Central memory CD8-positive, alpha-beta T cell (primary cell): ENCODE data around the gene ADCY1.
"Not testable (repeated sequence)": the region's sequence is repeated elsewhere in the genome, so short reads cannot be mapped to it uniquely, and the experiment has no call there.

Source experiments
- ATAC-seq: fragments of 150-1000 bp; cut with Tn5 transposase; replicated peaks from 2 replicates; pipeline ENCODE4 v1.10.0; 2022; ENCODE audit warnings: mild to moderate bottlenecking, moderate FRiP score, moderate number of reproducible peaks; ENCODE audit not compliant: poor library complexity, severe bottlenecking; ENCODE audit errors: extremely low read depth
- DNase-seq, 2 donors: peaks; one replicate each; pipeline ENCODE4 v3.0.0; 2021; ENCODE audit warnings: low spot score in 2 of 2
- H3K27ac Mint-ChIP-seq: one replicate; pipeline ENCODE4 v1.8.0; 2022; ENCODE audit warnings: low read depth, mild to moderate bottlenecking, moderate library complexity, mixed read lengths
- H3K27me3 Mint-ChIP-seq: one replicate; pipeline ENCODE4 v1.8.0; 2022; ENCODE audit warnings: mixed read lengths
- H3K36me3 Mint-ChIP-seq: one replicate; pipeline ENCODE4 v1.8.0; 2022; ENCODE audit warnings: mild to moderate bottlenecking, moderate library complexity, mixed read lengths; ENCODE audit not compliant: insufficient read depth
- H3K4me1 Mint-ChIP-seq: one replicate; pipeline ENCODE4 v1.8.0; 2022; ENCODE audit warnings: mixed read lengths
- H3K4me3 Mint-ChIP-seq: one replicate; pipeline ENCODE4 v1.8.0; 2022; ENCODE audit warnings: mild to moderate bottlenecking, moderate library complexity, mixed read lengths
- H3K9me3 Mint-ChIP-seq: one replicate; pipeline ENCODE4 v1.8.0; 2022; ENCODE audit warnings: mixed read lengths

The ADCY1 gene

DNA sequence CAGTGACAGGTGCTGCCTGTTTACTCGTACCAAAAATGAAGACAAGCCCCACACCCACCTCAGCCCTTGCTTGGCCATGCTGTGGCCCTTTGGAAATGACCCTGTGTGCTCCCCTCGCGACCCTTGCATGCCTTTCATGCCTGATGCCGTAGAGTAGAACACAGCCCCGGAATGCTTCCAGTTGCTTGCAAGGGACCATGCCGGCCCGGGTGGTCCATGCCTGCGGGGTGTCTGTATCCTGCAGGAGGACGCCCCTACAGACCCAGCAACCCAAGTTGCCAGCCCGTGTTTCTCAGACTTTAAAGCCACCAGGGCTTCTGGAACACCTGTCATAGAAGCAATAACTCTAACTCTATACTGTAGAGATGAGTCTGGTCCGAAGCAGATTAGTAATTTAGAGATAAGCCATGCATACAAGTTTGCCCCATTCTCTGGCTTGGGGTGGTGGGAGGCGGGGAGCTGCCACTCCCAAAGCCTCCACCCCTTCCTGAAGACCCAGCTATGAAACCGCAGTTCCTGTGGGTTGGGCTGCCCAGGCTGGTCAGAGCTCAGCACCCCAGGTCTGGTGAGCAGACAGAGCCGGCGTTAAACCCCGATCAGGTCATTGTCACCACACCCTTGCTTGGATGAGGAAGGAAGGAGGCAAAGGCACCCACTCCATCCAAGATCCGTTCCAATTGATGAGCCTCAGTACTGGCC lies 143.5 kb downstream of the ADCY1 start:
- H3K27me3 Mint-ChIP-seq = peaks cover 13% of the 10 kb centered on the region
- H3K4me3 Mint-ChIP-seq = no peak overlapping the region
- DNase-seq (no peak), ATAC-seq (no peak)
- H3K4me1 Mint-ChIP-seq = no peaks in the 10 kb centered on the region
- no peak overlapping the region for H3K27ac Mint-ChIP-seq
- no peaks in the 10 kb centered on the region for H3K9me3 Mint-ChIP-seq
- H3K36me3 Mint-ChIP-seq = peaks cover 9% of the 10 kb centered on the region

DNA sequence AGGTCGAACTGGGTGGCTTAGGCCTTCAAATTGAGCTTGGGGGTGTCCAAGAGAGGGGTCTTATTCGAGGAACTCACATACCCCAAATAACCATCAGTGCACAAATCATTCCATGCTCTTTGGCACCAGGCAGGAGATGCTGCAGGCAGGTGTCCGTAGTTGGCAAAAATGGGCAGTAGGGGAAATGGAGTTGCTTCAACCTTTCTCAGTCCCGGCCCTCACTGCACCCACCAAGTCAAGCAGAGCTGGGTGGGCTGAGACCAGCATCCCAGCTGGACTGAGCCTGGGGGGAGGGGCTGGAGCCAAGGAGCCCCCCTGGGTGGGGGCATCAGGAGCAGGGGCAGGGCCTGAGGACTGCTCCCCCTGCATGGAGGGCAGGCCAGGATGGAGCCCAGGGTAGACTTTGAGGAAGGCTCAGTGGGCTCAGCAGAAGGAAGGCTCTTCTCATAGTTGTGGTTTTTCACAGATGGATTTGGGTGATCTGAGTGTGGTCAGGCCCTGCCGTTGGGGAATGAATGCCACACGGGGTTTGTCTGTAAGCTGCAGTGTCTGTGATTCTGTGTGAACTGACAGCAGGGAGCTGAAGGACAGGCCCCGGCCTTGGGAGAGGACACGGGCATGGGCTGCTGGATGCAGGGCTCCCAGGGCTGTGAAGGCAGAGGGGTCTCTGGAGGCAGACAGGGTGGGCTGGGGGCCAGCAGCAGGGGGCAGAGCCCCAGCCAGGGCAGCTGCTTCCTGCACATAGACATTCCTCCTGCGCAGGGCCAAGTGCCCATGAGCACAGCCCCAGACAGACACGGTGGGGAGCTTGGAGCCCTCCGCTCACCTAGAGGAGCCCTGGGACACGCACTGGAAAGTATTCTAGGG lies 144.5 kb downstream of the ADCY1 start:
- no peak for ATAC-seq
- H3K4me1 Mint-ChIP-seq = no peaks in the 10 kb centered on the region

DNA sequence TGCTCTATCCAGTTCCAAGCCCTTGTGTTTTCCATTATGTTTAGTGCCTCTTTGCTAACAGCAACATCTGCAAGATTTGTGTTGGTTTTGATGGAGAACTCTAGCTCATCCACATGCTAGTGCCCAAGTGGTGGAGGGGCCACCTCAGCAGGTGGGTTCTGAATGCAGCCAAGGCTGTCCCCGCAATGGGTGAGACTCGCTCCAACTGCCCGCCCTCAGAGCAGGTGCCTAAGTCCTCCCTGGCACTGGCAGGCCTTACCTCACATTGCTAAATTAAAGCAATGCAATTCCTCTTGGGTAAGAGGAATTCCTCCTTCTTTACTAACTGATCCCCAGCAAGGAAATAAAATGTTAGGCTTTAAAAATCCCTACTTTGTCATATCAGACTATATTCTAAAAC lies 146.8 kb downstream of the ADCY1 start:
- Mint-ChIP-seq H3K4me3 (no peak overlapping the region), H3K9me3 (no peaks in the 10 kb centered on the region), H3K4me1 (no peaks in the 10 kb centered on the region), H3K36me3 (peaks cover 21% of the 10 kb centered on the region), H3K27me3 (no peaks in the 10 kb centered on the region), H3K27ac (no peak overlapping the region)
- DNase-seq (no peak), ATAC-seq (no peak)

More for the DNA sequence above, 144.5 kb downstream of the ADCY1 start:
- no peak for DNase-seq
- no peak overlapping the region for H3K27ac Mint-ChIP-seq
- peaks cover 10% of the 10 kb centered on the region for H3K36me3 Mint-ChIP-seq
- no peak overlapping the region for H3K4me3 Mint-ChIP-seq
- no peaks in the 10 kb centered on the region for H3K9me3 Mint-ChIP-seq
- H3K27me3 Mint-ChIP-seq = peaks cover 3% of the 10 kb centered on the region

DNA sequence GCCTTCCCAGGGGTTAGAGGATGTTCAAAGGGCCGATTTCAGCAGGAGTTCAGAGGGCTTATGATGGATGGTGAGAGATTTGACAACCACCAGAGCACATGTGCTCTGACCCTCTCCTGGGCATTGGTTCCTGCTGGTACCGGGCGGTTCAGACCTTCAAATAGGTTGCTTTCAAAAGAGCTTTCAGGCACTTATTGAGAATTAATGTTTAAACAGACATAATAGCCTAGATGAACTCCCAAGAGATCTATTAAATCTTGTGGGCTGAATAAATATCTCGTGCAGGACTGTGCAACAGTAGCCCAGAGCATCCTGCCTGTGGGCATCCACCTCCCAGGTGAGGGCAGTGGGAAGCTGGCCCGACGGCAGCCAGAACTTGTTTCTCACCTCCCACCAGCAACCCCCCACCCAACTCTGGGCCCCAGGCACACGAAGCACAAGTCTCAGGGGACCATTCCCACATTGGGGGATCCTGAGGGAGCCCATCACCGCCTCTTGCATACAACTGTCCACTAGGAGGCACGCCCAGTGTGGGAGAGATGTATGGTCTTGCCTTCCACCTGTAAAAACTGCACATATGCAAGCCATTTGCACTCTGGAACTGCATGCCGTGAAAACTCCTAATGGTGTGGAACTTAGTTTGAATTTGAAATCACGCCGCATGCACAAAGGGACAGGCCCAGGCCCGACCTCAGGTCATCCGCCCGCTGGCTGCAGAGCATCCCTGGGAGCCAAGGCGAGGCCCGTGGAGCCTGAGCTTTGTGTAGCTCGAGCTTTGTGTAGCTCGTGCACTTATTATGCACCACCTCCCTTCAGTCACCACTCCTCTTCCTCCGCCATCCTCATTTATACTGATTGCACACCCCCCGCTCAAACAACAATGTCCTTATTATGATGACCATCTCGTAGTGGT lies 147.8 kb downstream of the ADCY1 start:
- Mint-ChIP-seq H3K9me3 (no peaks in the 10 kb centered on the region), H3K27ac (no peak overlapping the region), H3K4me1 (no peaks in the 10 kb centered on the region), H3K36me3 (peaks cover 28% of the 10 kb centered on the region), H3K4me3 (no peak overlapping the region), H3K27me3 (no peaks in the 10 kb centered on the region)
- DNase-seq (no peak), ATAC-seq (no peak)

DNA sequence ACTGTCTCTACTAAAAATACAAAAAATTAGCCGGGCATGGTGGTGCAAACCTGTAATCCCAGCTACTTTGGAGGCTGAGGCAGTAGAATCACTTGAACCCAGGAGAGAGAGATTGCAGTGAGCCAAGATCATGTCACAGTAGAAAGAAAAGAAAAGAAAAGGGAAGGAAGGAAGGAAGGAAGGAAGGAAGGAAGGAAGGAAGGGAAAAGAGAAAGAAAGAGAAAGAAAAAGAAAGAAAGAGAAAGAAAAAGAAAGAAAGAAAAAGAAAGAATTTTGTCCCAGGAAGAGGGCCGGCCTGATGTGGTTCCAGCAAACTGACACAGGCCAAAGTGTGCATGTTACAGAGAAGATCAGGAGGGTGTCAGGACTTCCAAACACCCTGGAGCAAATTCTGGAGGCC lies 151.1 kb downstream of the ADCY1 start:
- not testable (repeated sequence) for H3K27ac Mint-ChIP-seq, H3K9me3 Mint-ChIP-seq, H3K4me1 Mint-ChIP-seq, H3K4me3 Mint-ChIP-seq, H3K27me3 Mint-ChIP-seq, ATAC-seq, DNase-seq
- H3K36me3 Mint-ChIP-seq = peaks cover 38% of the 10 kb centered on the region

DNA sequence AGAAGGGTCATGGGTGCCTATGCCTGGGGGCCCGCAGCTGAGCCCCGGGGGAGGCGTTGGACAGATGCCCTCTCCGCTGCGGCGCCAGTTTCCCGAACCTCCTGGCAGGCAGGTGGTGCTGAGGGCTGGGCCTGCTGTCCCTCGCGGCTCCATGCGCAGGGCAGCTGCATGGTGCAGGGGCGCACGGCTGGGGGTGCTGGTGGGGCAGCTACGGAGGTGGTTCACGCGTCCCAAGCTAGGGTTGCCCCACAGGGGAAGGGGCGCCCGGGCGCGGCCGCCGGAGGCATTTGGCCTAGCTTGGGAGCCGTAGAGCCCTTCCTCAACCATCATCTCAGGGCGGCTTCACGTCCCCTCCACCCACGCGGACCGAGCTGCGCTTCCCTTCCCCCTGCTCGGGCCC lies 152.7 kb downstream of the ADCY1 start:
- no peak for DNase-seq
- H3K36me3 Mint-ChIP-seq = peaks cover 39% of the 10 kb centered on the region
- no peaks in the 10 kb centered on the region for H3K9me3 Mint-ChIP-seq
- H3K27ac Mint-ChIP-seq = no peak overlapping the region
- H3K27me3 Mint-ChIP-seq = no peaks in the 10 kb centered on the region
- H3K4me3 Mint-ChIP-seq = no peak overlapping the region
- ATAC-seq = no peak
- H3K4me1 Mint-ChIP-seq = no peaks in the 10 kb centered on the region

DNA sequence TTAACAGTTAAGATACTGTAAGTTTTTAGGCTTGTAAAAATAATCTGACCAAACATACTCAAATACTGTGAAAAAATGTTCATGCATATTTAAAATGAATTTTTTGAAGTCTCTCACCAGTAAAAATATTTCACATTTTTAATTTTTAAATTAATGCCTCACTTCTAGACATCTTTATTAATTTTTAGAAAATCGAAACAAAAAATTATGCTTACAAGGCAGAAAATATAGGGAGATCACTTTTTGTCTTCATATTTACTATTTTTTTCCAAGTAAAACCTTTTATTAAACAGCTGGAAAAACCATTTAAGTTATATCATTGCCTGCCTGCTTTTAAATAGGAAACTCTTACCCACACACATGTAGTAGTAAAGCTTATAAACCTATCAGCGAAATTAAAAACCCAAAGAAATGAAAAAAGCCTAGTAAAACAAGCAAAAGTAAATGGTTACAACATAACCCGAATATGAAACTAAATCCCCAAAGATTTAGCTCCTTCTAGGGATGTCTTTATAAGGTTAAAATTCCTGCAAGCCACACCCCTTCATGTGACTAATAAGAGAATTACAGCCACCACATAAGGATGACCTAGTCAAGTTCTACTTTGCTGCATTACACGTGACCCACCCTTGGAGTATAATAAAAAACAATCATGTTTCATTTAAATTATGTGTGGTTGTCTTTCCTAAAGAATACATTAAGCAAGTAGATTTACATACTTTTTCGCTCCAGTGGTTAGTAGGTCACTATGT lies 157.7 kb downstream of the ADCY1 start:
- DNase-seq, ATAC-seq, H3K27ac Mint-ChIP-seq, H3K4me1 Mint-ChIP-seq, H3K9me3 Mint-ChIP-seq, H3K27me3 Mint-ChIP-seq, H3K4me3 Mint-ChIP-seq: not testable (repeated sequence)
- peaks cover 21% of the 10 kb centered on the region for H3K36me3 Mint-ChIP-seq

DNA sequence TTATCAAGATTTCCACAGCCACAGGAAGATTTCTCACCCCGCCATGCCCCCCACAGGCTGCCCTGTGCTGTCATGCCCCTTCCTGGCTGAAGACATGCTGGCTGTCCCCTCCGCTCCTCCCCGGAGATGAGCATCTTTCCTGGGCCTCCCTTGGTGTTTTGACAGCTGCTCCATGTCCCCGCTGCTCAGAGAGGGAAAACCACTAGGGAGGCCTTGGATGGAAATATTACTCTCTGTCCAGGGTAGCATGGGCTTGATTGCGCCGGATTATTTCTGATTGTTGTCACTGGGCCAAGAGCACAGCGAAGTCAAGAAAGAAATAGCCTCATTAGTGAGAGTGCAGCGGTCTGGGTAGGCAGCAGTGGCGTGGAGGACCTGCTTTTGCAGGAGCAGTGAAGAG lies 164.8 kb downstream of the ADCY1 start:
- peaks cover 28% of the 10 kb centered on the region for H3K36me3 Mint-ChIP-seq
- DNase-seq, ATAC-seq, H3K4me1 Mint-ChIP-seq, H3K4me3 Mint-ChIP-seq, H3K9me3 Mint-ChIP-seq, H3K27ac Mint-ChIP-seq, H3K27me3 Mint-ChIP-seq: not testable (repeated sequence)

DNA sequence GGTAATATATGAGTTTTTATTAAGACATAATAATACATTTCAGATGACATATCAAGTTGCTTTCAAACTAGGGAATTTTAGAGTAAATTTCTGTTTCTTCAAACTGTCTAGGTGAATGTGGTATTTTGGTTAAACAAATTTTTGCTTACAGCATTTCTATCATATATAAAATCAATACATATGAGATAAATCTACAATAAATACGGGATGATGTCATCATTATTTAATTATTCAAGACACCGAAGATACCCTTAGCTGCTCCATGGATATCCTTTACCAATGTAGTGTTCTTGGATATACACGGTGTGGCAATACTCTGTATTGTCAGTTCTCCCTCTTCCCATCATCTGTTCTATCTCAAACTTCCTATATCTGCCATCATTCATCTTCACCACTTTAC lies 166.4 kb downstream of the ADCY1 start:
- not testable (repeated sequence) for H3K4me3 Mint-ChIP-seq, H3K27ac Mint-ChIP-seq, H3K4me1 Mint-ChIP-seq, H3K9me3 Mint-ChIP-seq, DNase-seq, ATAC-seq, H3K27me3 Mint-ChIP-seq
- peaks cover 39% of the 10 kb centered on the region for H3K36me3 Mint-ChIP-seq

DNA sequence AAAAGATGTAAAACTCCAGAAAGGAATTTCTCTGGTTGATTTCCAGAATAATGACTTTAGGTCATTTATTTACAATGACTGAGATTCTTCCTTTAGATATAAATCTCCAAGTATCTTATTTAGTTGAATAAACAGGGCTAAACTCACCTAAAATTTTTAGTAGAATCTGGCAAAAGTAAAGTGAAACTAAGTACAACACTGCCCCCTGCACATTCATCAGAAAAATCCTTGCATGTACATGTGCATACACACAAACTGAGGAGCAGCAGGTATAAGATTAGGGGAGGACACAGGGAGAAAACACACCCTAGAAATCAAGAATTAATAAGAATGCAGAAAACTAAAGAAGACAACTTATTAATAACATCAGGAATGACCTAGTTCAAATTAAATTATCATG lies 174.8 kb downstream of the ADCY1 start:
- H3K9me3 Mint-ChIP-seq, H3K4me3 Mint-ChIP-seq, H3K27me3 Mint-ChIP-seq, H3K27ac Mint-ChIP-seq, ATAC-seq, DNase-seq, H3K4me1 Mint-ChIP-seq: not testable (repeated sequence)
- peaks cover 47% of the 10 kb centered on the region for H3K36me3 Mint-ChIP-seq

DNA sequence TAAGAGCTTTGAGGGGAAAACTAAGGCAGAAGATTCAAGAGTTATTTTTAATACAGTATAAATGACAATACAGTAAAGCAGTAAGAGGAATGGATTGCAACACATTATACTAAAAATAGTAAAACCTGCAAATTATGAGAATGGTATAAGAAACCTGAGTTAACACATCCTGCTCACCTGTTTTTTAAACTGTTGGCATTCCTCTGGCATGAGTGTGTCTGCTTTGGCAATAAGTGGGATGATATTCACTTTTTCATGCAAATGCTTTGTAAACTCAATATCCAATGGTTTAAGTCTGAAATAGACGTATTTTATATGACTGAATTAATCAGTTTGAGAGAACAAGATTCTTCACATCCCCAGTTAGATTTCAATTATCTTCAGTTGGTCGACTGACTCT lies 177.2 kb downstream of the ADCY1 start:
- H3K27ac Mint-ChIP-seq, H3K9me3 Mint-ChIP-seq, H3K4me3 Mint-ChIP-seq, ATAC-seq, H3K27me3 Mint-ChIP-seq, H3K4me1 Mint-ChIP-seq, DNase-seq: not testable (repeated sequence)
- H3K36me3 Mint-ChIP-seq = peaks cover 39% of the 10 kb centered on the region

DNA sequence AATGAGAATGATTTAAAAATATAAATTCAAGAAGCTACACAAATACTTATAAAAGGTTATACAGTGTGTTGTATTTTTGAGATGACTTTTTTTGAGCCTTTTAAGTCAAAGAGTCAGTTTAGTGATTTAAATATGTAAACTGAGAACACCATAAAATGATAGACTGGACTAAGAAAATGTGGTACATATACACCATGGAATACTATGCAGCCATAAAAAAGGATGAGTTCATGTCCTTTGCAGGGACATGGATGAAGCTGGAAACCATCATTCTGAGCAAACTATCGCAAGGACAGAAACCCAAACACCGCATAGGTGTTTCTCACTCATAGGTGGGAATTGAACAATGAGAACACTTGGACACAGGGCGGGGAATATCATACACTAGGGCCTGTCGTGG lies 182.2 kb downstream of the ADCY1 start:
- H3K36me3 Mint-ChIP-seq = peaks cover 21% of the 10 kb centered on the region
- not testable (repeated sequence) for H3K27ac Mint-ChIP-seq, H3K9me3 Mint-ChIP-seq, DNase-seq, H3K27me3 Mint-ChIP-seq, ATAC-seq, H3K4me1 Mint-ChIP-seq, H3K4me3 Mint-ChIP-seq
